Keratinocyte (primary cell): ENCODE results near the gene CACUL1. TPM values are rescaled to one million over a fixed set of nuclear protein-coding genes. Genes with fewer than 3 reads are reported as not detected.

Source experiments
- DNase-seq: peaks from one replicate; pipeline ENCODE4 v3.0.0-alpha.2; 2011; ENCODE audit warnings: low read depth, missing footprints, low spot score
- FAIRE-seq: peaks from 2 replicates; lab custom pipeline; 2011; peaks lifted over from hg19 to GRCh38; lab: Jason Lieb, UNC
- H2AFZ ChIP-seq: 2 replicates; pipeline ENCODE4 v1.6.0; 2012; ENCODE audit warnings: low read length, control low read depth, inconsistent platforms; ENCODE audit not compliant: control insufficient read depth
- H3K27ac ChIP-seq: 2 replicates; pipeline ENCODE4 v1.5.1; 2011; ENCODE audit warnings: low read length; ENCODE audit not compliant: control insufficient read depth, insufficient read depth
- H3K27me3 ChIP-seq: 3 replicates; pipeline ENCODE4 v1.6.0; 2011; ENCODE audit warnings: low read length; ENCODE audit not compliant: control insufficient read depth, insufficient read depth; ENCODE audit errors: extremely low read depth
- H3K36me3 ChIP-seq, 2 experiments: 2 replicates in 1 of 2; 3 replicates in 1 of 2; pipeline ENCODE4 v1.5.1; 2011; ENCODE audit warnings: low read length in 2 of 2, mild to moderate bottlenecking in 1 of 2; ENCODE audit not compliant: control insufficient read depth in 2 of 2, insufficient read depth in 2 of 2; ENCODE audit errors: extremely low read depth in 1 of 2
- H3K4me1 ChIP-seq: 3 replicates; pipeline ENCODE4 v1.5.1; 2011; ENCODE audit warnings: low read length; ENCODE audit not compliant: control insufficient read depth, insufficient read depth; ENCODE audit errors: extremely low read depth
- H3K4me2 ChIP-seq: 3 replicates; pipeline ENCODE4 v1.6.0; 2011; ENCODE audit warnings: low read depth, low read length; ENCODE audit not compliant: control insufficient read depth, insufficient read depth; ENCODE audit errors: extremely low read depth
- H3K4me3 ChIP-seq, 3 experiments: fragments of 200-600 bp in 1 of 3; sonication (generic) in 1 of 3; 2 replicates in 2 of 3; 3 replicates in 1 of 3; pipeline ENCODE4 v1.5.1; 2011 to 2016; ENCODE audit warnings: low read length in 3 of 3, mild to moderate bottlenecking in 3 of 3, control low read depth in 2 of 3, inconsistent platforms in 1 of 3, low read depth in 1 of 3, mixed read lengths in 1 of 3, mixed run types in 1 of 3, moderate library complexity in 1 of 3; ENCODE audit not compliant: control insufficient read depth in 2 of 3, insufficient read depth in 2 of 3; ENCODE audit errors: extremely low read depth in 1 of 3
- H3K79me2 ChIP-seq: 2 replicates; pipeline ENCODE4 v1.6.0; 2012; ENCODE audit warnings: low read length; ENCODE audit not compliant: control insufficient read depth, insufficient read depth
- H3K9ac ChIP-seq: 3 replicates; pipeline ENCODE4 v1.6.0; 2011; ENCODE audit warnings: low read length; ENCODE audit not compliant: control insufficient read depth, insufficient read depth; ENCODE audit errors: extremely low read depth
- H3K9me1 ChIP-seq: 3 replicates; pipeline ENCODE4 v1.6.0; 2011; ENCODE audit warnings: low read length; ENCODE audit not compliant: control insufficient read depth, insufficient read depth; ENCODE audit errors: extremely low read depth
- H3K9me3 ChIP-seq: 2 replicates; pipeline ENCODE4 v1.5.1; 2012; ENCODE audit warnings: low read depth, low read length; ENCODE audit not compliant: control insufficient read depth
- H4K20me1 ChIP-seq: 3 replicates; pipeline ENCODE4 v1.6.0; 2011; ENCODE audit warnings: low read length; ENCODE audit not compliant: control insufficient read depth, insufficient read depth; ENCODE audit errors: extremely low read depth
- EZH2 ChIP-seq: IDR thresholded peaks from one replicate; pipeline ENCODE4 v1.6.1; 2012; ENCODE audit warnings: inconsistent platforms, mild to moderate bottlenecking, low read length, moderate library complexity
- dilution Hi-C: fragments of 300-500 bp; cut with MboI; formaldehyde crosslinking; loops from one replicate; pipeline ENCODE4 v1.7.0; 2020; ENCODE audit warnings: low sequenced_read_pairs; ENCODE audit not compliant: extremely low pct_ligation_motif_present
- polyA plus RNA-seq, 5 experiments: library from polyadenylated mRNA; depleted of rRNA in 3 of 5; stranded (reverse) in 3 of 5; stranded (forward) in 1 of 5; unstranded in 1 of 5; fragments of >200 nt; gene quantifications; 1 replicate in 1 of 5; 2 replicates in 3 of 5; 3 replicates in 1 of 5; pipeline versions ENCODE4 v1.2.1 to v1.2.3, GENCODE V29; 2011 to 2012; ENCODE audit warnings: missing spikeins in 2 of 5, low read depth in 1 of 5, low replicate concordance in 1 of 5
- TF ChIP-seq, protein P1 (sequence below), 3 experiments: IDR thresholded peaks in 1 of 3; conservative IDR thresholded peaks in 1 of 3; optimal IDR thresholded peaks in 1 of 3; 2 replicates in 2 of 3; 3 replicates in 1 of 3; pipeline versions ENCODE3 to v1.5.1; 2011; ENCODE audit warnings: low read length in 3 of 3, mild to moderate bottlenecking in 3 of 3, moderate library complexity in 2 of 3, control low read depth in 1 of 3, inconsistent platforms in 1 of 3; ENCODE audit not compliant: insufficient read depth in 2 of 3; ENCODE audit errors: extremely low read depth in 1 of 3

Gene CACUL1
- polyA plus RNA-seq, 1 donor (not counting 4 experiments of a cell fraction or from before 2014, with no cell fraction given), result 36.5 TPM

DNA sequence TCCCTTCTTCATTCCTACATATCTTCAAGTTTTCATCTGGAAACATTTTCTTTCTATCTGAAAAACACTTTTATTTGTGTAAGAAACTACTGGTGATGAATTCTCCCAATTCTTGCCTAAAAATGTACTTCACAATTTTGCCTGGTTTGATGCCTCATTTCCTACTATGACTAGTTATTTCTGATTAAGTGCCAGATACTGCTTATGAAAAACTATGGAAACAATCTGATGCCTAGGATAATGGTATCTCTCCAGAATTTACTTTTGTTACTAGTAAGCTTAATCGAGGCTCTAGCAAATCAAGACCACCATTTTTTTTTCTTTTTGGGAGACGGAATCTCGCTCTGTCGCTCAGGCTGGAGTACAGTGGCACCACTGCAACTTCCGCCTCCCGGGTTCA lies 31.3 kb downstream of the CACUL1 start:
- Histone ChIP-seq H3K4me1 (no peaks in the 10 kb centered on the region), H3K27me3 (no peaks in the 10 kb centered on the region), H3K9me3 (no peaks in the 10 kb centered on the region), H2AFZ (no peak overlapping the region), H3K4me3 (no peak overlapping the region), H3K36me3 (no peaks in the 10 kb centered on the region), H4K20me1 (no peaks in the 10 kb centered on the region), H3K27ac (no peak overlapping the region), H3K9ac (no peak overlapping the region), H3K4me2 (no peak overlapping the region), H3K9me1 (no peaks in the 10 kb centered on the region), H3K79me2 (peaks cover 28% of the 10 kb centered on the region)
- FAIRE-seq, result no peak
- dilution Hi-C loops, result loop anchor here (25.0 kb wide), 1 partner anchor 289 kb away; no protein-coding TSS in a partner anchor
- no peak for DNase-seq
- TF ChIP-seq, protein P1, sequence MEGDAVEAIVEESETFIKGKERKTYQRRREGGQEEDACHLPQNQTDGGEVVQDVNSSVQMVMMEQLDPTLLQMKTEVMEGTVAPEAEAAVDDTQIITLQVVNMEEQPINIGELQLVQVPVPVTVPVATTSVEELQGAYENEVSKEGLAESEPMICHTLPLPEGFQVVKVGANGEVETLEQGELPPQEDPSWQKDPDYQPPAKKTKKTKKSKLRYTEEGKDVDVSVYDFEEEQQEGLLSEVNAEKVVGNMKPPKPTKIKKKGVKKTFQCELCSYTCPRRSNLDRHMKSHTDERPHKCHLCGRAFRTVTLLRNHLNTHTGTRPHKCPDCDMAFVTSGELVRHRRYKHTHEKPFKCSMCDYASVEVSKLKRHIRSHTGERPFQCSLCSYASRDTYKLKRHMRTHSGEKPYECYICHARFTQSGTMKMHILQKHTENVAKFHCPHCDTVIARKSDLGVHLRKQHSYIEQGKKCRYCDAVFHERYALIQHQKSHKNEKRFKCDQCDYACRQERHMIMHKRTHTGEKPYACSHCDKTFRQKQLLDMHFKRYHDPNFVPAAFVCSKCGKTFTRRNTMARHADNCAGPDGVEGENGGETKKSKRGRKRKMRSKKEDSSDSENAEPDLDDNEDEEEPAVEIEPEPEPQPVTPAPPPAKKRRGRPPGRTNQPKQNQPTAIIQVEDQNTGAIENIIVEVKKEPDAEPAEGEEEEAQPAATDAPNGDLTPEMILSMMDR (optimal IDR thresholded peaks at IDR 0.05 in 1 of 3, IDR thresholded peaks at IDR 0.05 in 1 of 3, conservative IDR thresholded peaks at IDR 0.05 in 1 of 3; ENCODE audit: extremely low read depth in 1 of 3, insufficient read depth in 2 of 3, low read length in 3 of 3), result no peak
- TF ChIP-seq EZH2, result no peak

DNA sequence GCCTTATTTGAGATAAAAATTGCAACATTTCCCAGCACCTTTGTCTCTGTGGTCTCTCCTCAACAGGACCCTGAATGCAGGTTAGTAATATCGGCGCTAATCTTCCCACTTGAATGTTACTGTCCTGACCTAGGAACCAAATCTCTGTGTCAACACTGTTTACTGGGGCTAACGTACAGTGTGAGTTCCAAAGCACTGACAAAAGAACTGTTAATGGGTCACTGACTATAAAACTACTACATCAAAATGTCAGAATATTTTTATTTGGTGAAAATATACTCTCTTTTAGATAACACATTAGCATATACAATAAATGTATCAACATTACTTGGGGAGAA lies 33.3 kb downstream of the CACUL1 start:
- Histone ChIP-seq H3K79me2 (peaks cover 28% of the 10 kb centered on the region), H3K9me3 (no peaks in the 10 kb centered on the region), H3K4me2 (no peak overlapping the region), H3K9me1 (no peaks in the 10 kb centered on the region), H3K4me1 (no peaks in the 10 kb centered on the region), H2AFZ (no peak overlapping the region), H4K20me1 (no peaks in the 10 kb centered on the region), H3K27me3 (no peaks in the 10 kb centered on the region), H3K27ac (no peak overlapping the region), H3K4me3 (no peak overlapping the region), H3K9ac (no peak overlapping the region), H3K36me3 (peaks cover 0 to 1% of the 10 kb centered on the region in 2 experiments)
- no peak for DNase-seq
- no peak for TF ChIP-seq EZH2
- TF ChIP-seq, protein P1 (optimal IDR thresholded peaks at IDR 0.05 in 1 of 3, IDR thresholded peaks at IDR 0.05 in 1 of 3, conservative IDR thresholded peaks at IDR 0.05 in 1 of 3; ENCODE audit: extremely low read depth in 1 of 3, insufficient read depth in 2 of 3, low read length in 3 of 3), result no peak
- dilution Hi-C loops, result loop anchor here (25.0 kb wide), 1 partner anchor 291 kb away; no protein-coding TSS in a partner anchor
- FAIRE-seq, result no peak
